NCI-H69 (cell line): ENCODE data around the gene TEX50.
"Not testable (repeated sequence)": the region's sequence is repeated elsewhere in the genome, so short reads cannot be mapped to it uniquely, and the experiment has no call there.

Experiments
- DNase-seq: peaks from one replicate; lab custom pipeline; 2025; lab: John Stamatoyannopoulos, UW

The TEX50 gene

GRCh38 chr1:173635116-173635515, at the start of gene TEX50:
Gene TEX50, plus strand, starts transcription at chr1:173635338. Its CDS starts 184 bp downstream, at chr1:173635522.
- no peak for DNase-seq

GRCh38 chr1:173590557-173590956, 44.6 kb upstream of the TEX50 start:
- DNase-seq, result no peak

- not testable (repeated sequence) for DNase-seq
Measured at GRCh38 chr1:173591138-173591537, 44.0 kb upstream of the TEX50 start.

- DNase-seq, result no peak
Measured at GRCh38 chr1:173596097-173596825, 38.9 kb upstream of the TEX50 start.

GRCh38 chr1:173601588-173601987, 33.5 kb upstream of the TEX50 start:
- DNase-seq, result no peak

- DNase-seq, result no peak
Measured at GRCh38 chr1:173603056-173603591, 32.0 kb upstream of the TEX50 start, which contains the start of gene SLC9C2. Gene SLC9C2, minus strand, starts transcription at chr1:173603072. Its CDS starts 1,296 bp downstream, at chr1:173601776.

GRCh38 chr1:173608503-173609216, 26.5 kb upstream of the TEX50 start:
- no peak for DNase-seq

GRCh38 chr1:173613086-173613485, 22.1 kb upstream of the TEX50 start:
- not testable (repeated sequence) for DNase-seq

GRCh38 chr1:173616859-173617258, 18.3 kb upstream of the TEX50 start:
- DNase-seq, result no peak

GRCh38 chr1:173627269-173627668, 7.9 kb upstream of the TEX50 start:
- DNase-seq, result no peak

- DNase-seq, result no peak
Measured at GRCh38 chr1:173628888-173629287, 6.2 kb upstream of the TEX50 start.

- DNase-seq, result not testable (repeated sequence)
Measured at GRCh38 chr1:173637236-173638042, 2.3 kb downstream of the TEX50 start.

GRCh38 chr1:173638043-173639021, 3.2 kb downstream of the TEX50 start:
- no peak for DNase-seq

GRCh38 chr1:173639102-173639501, 4.0 kb downstream of the TEX50 start:
- no peak for DNase-seq

- peak; percentile 37 for DNase-seq
Measured at GRCh38 chr1:173642450-173643139, 7.5 kb downstream of the TEX50 start.

- DNase-seq, result no peak
Measured at GRCh38 chr1:173646656-173647055, 11.5 kb downstream of the TEX50 start.

GRCh38 chr1:173648880-173649605, 13.9 kb downstream of the TEX50 start:
- no peak for DNase-seq

- no peak for DNase-seq
Measured at GRCh38 chr1:173660306-173660705, 25.2 kb downstream of the TEX50 start.

- no peak for DNase-seq
Measured at GRCh38 chr1:173661271-173661670, 26.1 kb downstream of the TEX50 start.

- DNase-seq, result no peak
Measured at GRCh38 chr1:173661763-173662162, 26.6 kb downstream of the TEX50 start.
